KBM-7 (cell line): ENCODE data around the gene PLB1.
"Not testable (repeated sequence)": the region's sequence is repeated elsewhere in the genome, so short reads cannot be mapped to it uniquely, and the experiment has no call there.

Experiments used
- DNase-seq: peaks from one replicate; pipeline ENCODE4 v3.0.0-alpha.2; 2015
- in situ Hi-C: fragments of 300-500 bp; cut with MboI; formaldehyde crosslinking; loops from 2 replicates; pipeline ENCODE4 v1.14.3; 2020; ENCODE audit warnings: low sequenced_read_pairs, low pct_unique_long_range_greater_than_20kb, mixed read lengths

The PLB1 gene

DNA sequence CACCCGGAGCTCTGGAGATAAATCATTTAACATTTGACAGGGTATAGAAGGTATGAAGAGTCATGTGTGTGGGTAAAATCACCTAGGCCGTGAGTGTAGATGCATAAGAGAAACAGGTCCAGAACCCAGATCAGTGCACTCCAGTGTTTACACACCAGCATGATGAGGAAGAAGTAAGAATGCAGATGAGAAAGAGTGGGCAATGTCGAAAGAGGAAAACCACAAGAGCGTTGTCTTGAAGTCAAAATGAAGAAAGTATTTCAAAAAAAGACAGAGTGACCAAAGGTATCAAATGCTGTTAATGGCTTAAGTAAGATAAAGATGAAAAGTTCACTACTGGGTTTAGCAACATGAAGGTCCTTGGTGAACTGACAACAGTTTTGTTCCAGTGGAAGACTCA is 32.0 kb upstream of the PLB1 start:
- peak; percentile 32 for DNase-seq
- in situ Hi-C loops: no loop called here

DNA sequence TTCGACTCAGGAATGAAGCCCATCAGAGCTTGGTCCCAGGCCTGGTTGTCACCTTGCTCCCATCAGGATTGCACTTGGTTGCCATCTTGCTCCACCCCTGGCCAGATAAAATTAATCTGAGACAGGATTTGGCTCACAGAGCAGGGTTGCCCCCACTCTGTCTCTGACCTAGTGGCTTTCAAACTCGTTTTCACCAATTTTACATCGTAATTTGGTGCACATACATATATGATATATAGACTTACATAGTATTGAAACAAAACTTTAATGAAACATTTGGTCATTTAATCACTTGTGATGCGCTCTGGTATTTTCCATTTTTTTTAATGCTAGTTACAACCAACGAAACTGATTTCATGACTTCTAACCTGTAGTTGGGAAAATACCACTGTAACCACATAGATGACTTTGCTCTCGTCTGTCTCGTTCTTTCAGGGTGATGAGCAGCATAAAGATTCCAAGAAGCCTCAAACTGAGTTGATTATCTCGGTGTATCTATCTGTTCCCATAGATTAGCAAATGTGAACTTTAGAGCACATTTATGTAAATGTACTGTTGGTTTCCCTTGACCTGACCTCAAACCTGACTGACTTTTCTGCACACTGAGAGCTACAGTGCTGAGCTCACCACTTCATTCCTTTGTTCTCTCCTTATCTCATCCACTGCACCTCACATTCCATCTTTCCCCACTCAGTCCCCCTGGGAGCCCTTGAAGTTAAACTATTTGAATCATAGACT is 30.5 kb upstream of the PLB1 start:
- in situ Hi-C loops: no loop called here
- DNase-seq: no peak

DNA sequence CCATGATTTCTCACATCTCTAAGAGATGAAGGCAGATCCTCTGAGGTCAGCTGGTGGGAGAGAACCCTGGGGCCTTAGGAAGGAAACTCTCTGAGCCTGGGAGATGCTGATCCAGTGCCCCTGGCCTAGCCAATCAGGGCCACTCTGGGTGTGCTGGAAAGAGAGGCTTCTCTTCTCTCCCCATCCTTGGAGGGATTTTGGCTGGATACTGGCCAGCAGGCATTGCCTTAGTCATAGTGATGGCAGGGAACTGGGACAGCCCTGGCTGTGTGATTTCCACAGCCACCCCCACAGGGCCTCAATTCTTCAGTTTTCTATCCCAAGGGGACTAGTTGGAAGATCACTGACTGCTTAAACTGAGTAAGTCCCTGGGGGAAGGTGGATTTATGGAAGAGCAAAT is 26.6 kb upstream of the PLB1 start:
- no peak for DNase-seq
- in situ Hi-C loops: no loop called here

DNA sequence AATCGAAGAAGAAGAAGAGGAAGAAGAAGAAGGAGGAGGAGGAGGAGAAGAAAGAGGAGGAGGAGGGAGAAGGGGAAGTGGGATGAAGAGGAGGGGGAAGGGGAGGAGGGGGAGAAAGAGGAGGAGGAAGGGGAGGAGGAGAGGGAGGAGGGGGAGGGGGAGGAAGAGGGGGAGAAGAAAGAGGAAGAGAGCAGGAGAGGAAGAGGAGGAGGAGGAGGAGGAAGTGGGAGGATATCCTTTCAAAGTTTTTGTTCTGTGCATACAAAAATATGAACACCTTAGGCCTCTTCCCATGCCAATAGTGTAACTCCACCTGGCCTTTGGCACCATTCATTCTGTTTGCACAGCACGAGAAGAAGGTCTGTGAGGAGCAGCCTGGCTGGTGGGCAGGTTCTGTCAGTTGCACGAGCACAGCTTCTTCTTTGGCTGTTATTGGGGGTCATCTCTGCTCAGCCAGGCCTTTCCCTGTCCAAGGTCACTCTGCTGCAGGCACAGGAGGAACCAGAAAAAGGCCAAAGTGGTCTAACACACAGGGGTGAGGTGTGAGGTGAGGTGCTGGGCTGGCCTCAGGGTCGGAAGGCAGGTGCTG is 25.8 kb upstream of the PLB1 start:
- in situ Hi-C loops: no loop called here
- DNase-seq: peak; percentile 45

DNA sequence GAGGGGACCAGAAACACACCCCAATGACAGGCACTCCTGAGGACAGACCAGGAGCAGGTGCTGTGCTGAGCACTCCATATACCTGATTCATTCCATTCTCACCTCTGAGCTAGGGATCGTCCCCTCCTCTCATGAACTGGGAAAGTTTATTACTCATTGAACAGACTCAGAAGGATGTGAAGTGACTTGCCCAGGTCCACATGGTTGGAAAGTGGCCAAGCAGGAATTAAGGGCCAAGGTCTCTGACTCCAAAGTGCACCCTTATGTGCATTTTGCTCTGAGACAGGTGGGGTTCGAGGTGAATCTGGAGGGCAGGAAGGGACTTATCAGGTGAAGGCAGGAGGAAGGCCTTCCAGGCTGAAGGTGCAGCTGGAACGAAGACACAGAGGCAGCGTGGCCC is 25.1 kb upstream of the PLB1 start:
- DNase-seq: no peak
- in situ Hi-C loops: no loop called here

DNA sequence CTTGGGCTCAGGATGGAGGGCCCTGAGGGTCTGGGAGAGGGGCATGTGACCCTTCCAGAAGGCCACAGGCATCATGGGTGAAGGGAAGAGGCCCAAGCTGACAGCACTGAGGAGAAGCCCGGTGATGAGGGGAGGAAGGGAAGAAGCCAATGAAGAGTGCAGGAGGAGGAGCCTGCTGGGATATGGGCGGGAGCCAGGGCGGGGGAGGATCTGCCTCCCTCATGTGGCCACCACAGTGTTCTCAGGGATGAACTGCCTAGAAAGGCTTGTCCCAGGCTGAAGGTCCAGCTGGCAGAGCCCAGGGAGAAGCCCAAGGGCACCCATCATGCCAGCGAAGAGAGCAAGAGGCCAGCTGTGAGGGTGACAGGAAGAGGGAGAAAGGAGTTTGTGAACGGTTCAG is 24.6 kb upstream of the PLB1 start:
- no peak for DNase-seq

DNA sequence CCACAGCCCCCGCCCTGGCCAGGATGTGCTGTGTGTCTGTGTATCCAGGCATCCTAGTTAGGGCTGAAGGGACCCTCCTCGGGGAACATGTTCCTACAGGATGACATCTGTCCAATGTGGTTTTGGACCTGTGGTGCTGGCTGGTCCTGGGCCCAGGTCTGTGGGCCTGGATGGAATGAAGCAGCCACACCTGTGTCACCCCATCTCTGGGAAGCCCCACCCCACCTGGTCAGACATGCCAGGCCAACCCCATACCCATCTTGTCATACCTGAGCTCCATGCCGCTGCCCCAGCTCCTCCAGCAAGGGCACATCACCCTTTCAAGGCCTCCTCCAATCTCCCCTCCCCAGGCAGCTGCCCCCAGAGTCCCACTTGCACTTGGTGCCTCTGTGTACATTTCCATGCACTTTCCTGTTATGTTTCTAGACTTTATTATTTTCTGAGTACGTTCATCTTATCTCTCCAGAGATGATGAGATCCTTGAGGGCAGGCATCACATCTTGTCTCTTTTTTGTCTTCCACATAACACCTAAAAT is 24.1 kb upstream of the PLB1 start:
- in situ Hi-C loops: no loop called here
- no peak for DNase-seq

More for the DNA sequence above, 24.6 kb upstream of the PLB1 start:
- in situ Hi-C loops: no loop called here

DNA sequence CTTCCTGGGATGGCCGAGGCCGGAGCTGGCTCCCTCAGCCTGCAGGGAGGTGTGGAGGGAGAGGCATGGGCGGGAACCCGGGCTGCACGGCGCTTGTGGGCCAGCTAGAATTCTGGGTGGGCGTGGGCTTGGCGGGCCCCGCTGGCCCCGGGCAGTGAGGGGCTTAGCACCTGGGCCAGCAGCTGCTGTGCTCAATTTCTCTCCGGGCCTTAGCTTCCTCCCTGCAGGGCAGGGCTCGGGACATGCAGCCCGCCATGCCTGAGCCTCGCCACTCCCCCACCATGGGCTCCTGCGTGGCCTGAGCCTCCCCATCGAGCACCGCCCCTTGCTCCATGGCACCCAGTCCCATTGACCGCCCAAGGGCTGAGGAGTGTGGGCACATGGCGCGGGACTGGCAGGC is 23.2 kb upstream of the PLB1 start:
- DNase-seq, in situ Hi-C loops: not testable (repeated sequence)

DNA sequence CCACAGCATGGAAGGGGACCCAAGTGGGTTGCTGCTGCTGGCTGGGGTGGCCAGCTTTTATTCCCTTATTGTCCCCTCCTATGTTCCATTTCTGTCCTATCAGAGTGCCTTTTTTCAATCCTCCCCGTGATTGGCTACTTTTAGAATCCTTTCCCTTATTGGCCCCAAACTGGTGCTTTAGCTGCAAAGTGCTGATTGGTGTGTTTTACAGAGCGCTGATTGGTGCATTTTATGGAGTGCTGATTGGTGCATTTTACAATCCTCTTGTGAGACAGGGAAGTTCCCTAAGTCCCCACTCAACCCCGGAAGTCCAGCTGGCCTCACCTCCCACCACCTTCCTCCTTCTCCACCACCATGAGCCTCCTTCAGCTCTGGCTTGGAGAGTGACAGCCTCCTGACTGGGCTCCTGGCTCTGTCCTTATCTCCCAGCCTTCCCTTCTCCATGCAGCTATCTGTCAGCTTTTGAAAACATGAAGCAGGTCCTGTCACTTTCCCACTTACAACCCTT is 20.7 kb upstream of the PLB1 start:
- in situ Hi-C loops: no loop called here
- DNase-seq: peak; percentile 42

DNA sequence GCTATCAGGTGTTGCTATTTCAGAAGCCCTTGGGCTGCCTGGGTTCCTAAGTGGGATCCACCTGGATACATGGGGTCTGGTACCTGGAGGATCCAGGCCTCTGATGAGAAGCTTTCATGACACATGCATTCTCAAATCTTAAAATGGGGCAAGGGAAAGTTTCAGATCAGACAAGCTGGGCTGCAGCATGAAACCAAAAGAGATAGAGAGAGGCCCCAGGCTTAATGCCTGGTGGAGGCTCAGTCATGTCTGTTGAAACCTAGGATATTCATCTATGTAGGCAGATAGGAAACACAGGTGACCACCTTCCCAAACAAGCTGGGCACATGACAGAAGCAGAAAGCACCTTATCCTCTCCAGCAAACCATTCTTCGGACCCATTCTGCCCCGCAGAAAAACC is 18.8 kb upstream of the PLB1 start:
- in situ Hi-C loops: no loop called here
- DNase-seq: no peak

DNA sequence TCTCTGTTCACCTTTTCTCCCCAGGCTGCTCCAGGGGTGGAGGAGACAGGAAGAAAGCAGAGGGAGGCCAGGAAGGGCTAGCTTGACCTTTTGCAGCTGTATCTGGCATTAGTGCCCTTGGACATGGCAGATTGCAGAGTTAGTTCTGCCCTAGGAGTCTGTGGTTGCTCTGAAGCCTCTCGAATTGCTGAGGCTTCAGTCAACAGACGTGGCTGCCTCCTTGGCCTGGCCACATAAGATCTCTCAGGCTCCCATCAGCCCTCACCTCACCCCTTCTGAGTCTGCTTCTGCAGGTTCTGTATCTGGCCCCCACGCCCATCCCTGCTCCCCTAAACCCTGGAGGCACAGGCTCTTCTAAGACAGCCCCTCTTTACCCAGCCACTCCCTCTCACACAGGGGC is 18.2 kb upstream of the PLB1 start:
- DNase-seq: no peak
- in situ Hi-C loops: no loop called here

DNA sequence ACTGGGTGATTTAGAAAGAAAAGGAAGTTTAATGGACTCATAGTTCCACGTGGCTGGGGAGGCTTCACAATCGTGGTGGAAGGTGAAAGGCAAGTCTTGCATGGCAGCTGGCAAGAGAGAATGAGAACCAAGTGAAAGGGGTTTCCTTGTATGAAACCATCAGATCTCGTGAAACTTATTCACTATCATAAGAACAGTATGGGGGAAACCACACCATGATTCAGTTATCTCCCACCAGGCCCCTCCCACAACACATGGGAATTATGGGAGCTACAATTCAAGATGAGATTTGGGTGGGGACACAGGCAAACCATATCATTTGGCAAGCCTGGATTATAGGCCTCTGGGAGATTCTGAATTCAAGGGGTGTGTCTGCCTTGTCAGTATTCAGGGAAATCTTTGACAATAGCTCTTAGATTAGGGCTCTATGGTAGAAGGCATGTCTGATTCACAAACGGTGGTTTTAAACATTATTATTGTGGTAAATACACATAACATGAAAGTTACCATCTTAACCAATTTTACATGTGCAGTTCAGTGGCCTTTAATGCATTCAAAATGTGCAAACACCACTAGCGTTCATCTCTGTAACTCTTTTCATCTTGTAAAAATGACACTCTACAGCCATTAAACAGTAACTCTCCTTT is 15.3 kb upstream of the PLB1 start:
- in situ Hi-C loops: no loop called here
- no peak for DNase-seq

DNA sequence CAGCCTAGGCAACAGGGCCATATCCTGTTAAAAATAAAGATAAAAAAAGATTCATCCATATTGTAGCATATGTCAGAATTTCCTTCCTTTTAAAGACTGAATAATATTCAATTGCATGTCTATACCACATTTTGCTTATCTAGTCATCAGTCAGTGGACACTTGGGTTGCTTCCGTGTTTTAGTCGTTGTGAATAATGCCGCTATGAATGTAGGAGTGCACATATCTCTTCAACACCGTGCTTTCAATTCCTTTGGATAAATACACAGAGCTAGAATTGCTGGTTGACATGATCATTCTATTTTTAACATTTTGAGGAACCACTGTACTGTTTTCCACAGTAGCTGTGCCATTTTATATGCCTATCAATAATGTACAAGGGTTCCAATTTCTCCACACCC is 14.0 kb upstream of the PLB1 start:
- in situ Hi-C loops: no loop called here
- DNase-seq: peak; percentile 28

DNA sequence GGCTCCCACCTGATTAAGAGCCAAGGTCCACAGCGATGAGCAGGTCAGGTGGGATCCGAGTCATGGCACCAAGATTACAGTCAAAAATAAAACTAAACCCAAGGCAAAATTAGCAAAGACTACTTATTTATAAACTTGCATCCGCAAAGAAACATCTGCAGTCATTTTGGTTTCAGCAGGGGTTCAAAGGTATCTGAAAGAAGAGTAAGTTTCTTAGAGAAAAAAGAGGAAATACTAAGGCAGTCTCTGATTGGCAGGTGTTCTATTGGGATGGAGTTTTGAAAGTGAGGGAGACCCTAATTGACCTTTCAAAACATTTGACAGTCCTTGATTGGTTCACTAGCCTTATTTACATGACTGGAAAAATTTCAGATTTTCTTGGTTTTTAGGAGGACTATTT is 11.0 kb upstream of the PLB1 start:
- in situ Hi-C loops: no loop called here

DNA sequence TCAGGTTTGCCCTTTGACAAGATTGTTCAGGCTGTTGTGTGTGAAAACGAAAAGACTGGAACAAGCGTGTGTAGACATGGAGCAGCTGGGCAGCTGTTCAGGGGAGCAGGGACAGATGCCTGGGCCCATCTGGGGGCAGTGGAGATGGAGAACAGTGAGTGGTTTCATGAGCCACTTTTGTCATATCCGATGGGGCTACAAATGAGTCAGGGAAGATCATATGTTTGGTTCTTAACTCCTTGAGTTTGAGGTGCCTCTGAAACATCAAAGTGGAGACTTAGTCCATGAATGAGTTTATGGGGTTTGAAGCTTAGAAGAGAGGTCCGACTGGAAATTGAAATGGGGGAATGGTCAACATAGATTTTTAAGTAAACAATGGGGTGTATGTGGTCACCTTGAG is 9.3 kb upstream of the PLB1 start:
- in situ Hi-C loops: no loop called here
- DNase-seq: no peak

More for the DNA sequence above, 11.0 kb upstream of the PLB1 start:
- DNase-seq: no peak

DNA sequence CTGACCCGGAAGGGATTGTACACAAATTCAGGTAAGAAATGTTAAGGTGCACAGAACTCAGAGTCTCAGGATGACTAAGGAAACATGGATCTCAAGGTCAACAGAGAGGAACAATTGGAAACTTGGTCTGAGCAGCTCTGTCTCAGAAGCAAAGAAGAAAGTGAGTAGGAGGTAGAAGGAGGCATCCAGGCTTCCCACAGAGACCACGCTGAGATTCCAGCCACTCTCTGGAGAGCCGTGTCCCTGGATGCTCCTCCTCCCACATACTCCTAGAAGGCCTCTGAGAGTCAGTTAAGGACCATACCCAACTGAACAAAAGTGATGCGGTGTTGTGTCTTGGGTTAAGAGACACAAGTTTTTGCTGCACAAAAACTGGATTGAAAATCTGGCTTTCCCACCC is 8.6 kb upstream of the PLB1 start:
- in situ Hi-C loops: no loop called here

DNA sequence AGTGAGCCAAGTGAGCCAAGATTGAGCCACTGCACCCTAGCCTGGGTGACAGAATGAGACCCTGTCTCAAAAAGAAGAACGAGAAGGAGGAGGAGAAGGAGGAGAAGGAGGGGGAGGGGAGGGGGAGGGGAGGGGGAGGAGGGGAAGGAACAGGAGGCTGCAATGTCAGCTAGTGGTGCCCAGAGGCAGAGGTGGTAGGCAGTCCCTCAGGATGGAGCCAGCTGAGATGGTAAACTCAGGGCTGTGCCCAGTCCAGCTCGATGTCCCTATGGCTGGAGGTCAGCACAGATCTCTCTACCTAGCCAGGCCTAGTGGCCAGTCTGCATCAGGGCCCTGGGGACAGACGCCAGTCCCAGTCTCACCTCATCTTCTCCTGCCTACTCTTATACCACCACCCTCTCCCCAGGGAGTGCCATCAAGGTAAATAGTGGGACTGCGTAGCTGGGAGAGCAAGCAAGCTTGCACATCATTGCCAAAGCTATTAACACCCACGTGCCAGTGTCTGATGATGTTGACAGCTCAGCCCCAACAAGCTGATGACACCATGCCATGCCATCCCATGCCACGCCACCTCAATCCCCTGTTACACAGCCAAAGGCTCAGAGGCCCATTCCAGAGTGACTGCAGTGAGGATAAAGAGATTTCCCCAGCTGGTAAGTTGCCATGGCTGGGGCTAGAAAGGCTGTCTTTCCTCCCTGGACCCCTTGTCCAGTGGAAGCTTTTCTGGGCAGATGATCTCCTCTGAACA is 7.6 kb upstream of the PLB1 start:
- DNase-seq: no peak
- in situ Hi-C loops: no loop called here

More for the DNA sequence above, 8.6 kb upstream of the PLB1 start:
- DNase-seq: no peak

DNA sequence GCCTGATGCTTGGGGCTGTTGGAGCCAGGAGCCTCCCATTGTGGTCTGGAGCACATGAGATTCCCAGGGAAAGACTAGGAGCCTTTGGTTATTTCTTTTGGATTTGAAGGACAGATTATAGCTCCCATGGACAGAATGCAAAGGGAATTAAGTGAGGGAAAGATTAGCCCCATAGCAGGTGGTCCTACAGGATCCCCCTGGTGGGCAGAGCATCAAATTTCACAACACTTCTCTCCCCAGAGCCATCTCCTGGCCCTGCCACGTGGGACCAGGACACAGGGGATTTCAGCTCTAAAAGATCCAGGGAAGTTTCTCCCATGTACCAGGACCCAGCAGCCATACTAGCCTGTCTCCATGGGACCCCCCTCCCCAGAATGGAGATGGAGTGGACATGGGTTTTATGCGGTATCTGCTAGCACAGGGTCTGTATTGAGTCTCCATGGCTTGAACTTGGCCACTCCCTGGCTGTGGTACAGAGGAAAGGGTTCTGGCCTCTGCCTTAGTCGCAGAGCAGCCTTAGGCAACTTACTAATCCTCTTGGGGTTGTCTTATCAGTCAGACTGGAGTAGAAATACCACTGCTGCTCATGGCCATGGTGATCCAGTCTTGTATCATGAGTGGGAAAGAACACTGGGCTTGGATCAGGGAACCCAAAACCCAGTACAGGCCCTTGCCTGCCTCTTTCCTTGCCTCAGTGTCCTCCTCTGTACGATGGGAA is 6.8 kb upstream of the PLB1 start:
- no peak for DNase-seq
- in situ Hi-C loops: no loop called here

DNA sequence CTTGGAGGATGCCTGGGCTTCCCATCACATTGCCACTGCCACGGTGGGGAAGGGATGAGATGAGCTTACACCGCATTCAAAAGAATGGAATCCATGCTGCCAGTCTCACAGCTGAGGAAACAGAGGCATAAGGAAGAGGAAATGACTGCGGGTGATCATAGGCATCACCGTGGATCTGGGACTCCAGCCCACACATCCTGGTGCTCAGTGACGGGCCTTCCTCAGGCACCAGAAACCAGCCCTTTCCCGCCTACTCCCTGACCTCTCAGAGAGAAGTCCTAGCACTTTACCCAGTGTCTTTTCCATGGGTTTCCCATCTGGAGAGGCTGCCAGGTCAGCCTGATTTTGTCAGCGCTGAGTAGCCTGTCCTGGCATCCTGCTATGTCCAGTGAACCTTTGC is 5.3 kb upstream of the PLB1 start:
- DNase-seq: no peak
- in situ Hi-C loops: no loop called here
